ENCODE results near the gene IGFBP6. TPM values are rescaled to one million over a fixed set of nuclear protein-coding genes. Genes with fewer than 3 reads are reported as not detected.
A peak's percentile ranks its signal among the peaks of the same experiment; 100 is the strongest.

The IGFBP6 gene
- polyA plus RNA-seq, 3 donors from 2014 or later = 0.69 to 2.1 TPM; not detected in 1

DNA sequence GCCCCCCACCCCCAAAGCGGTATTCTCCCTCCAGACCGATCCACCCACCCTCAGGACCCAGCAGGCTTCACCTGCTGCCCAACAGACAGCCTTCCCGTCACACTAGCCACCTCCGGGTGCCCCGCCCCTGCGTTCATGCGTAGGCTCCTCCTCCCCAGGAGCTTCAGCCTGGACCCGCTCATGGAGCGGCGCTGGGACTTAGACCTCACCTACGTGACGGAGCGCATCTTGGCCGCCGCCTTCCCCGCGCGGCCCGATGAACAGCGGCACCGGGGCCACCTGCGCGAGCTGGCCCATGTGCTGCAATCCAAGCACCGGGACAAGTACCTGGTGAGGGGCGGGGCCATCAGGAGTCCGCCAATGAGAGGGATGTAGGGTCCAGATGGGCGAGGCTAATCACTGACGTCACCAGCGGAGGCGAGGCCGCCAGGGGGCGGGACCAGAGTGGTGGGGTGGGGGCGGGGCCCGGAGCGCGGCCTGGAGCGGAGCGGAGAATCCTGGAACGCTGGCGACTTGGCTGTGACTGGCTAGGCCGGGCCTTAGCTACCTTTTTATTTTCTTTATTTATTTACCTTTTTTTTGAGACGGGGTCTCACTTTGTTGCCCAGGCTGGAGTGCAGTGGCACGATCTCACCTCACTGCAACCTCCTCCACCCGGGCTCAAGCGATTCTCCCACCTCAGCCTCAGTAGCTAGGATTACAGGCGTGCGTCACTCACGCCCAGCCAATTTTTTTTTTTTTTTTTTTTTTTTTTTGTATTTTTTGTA, 43.2 kb upstream of the IGFBP6 start:
- Mint-ChIP-seq H3K27ac (peak overlapping the region; percentile 69 to 89 (median 86)), H3K4me1 (peaks cover 27 to 28% of the 10 kb centered on the region in 2 donors), H3K36me3 (no peaks in the 10 kb centered on the region), H3K27me3 (ENCODE audit: low read depth in 3 of 3) (peaks cover 0 to 4% (median 0%) of the 10 kb centered on the region in 3 donors), H3K4me3 (peak overlapping the region; percentile 91 to 97 (median 94)), H3K9me3 (no peaks in the 10 kb centered on the region)
- peak; percentile 87 to 91 (median 90) for DNase-seq

DNA sequence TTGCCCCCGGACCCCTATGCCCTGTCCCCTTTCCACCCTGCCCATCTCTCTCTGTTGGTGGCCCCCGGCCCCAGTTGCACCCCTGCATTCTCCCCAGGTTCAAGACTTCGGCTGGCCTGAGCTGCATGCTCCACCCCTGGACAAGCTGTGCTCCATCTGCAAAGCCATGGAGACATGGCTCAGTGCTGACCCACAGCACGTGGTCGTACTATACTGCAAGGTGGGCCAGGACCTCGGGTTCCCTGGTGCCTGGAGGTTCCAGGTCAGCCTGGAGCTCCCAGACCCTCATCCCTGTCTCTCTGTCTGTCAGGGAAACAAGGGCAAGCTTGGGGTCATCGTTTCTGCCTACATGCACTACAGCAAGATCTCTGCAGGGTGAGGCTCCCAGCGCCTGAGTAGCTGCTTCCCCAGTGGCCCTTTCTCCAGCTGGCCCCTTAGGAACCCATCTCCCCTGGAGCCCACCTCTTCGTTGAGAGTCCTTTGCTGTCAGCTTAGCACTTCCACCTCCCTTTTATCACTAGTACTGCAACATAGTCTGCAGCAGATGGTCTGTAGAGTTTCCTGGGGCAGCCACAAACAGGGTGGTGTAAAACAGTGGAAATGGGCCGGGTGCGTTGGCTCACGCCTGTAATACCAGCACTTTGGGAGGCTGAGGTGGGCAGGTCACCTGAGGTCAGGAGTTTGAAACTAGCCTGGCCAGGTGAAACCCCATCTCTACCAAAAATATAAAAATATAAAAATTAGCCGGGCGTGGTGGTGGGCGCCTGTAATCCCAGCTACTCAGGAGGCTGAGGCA, 41.8 kb upstream of the IGFBP6 start:
- no peaks in the 10 kb centered on the region for H3K9me3 Mint-ChIP-seq
- H3K27me3 Mint-ChIP-seq (ENCODE audit: low read depth in 3 of 3) = peaks cover 0 to 4% (median 0%) of the 10 kb centered on the region in 3 donors
- peak overlapping the region; percentile 48 to 80 (median 70) for H3K27ac Mint-ChIP-seq
- peaks cover 27 to 28% of the 10 kb centered on the region in 2 donors for H3K4me1 Mint-ChIP-seq
- no peaks in the 10 kb centered on the region for H3K36me3 Mint-ChIP-seq
- H3K4me3 Mint-ChIP-seq = peak overlapping the region; percentile 63 to 77 (median 72)
- no peak for DNase-seq

DNA sequence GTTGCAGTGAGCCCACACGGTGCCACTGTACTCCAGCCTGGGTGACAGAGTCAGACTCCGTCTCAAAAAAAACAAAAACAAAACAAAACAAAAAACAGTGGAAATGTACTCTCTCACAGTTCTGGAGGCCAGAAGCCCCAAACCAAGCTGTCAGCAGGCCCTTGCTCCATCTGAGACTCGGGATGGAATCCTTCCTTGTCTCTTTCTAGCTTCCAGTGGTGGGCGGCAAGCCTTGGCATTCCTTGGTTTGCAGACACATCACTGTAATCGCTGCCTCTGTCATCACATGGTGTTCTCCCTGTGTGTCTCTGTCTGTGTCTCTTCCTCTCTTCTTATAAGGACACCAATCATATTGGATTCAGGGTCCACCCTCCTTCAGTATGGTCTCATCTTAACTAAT, 41.2 kb upstream of the IGFBP6 start:
- H3K4me3 Mint-ChIP-seq = peak overlapping the region in 4 of 5 donors; percentile 2 to 49 (median 28)
- H3K4me1 Mint-ChIP-seq = peaks cover 27 to 28% of the 10 kb centered on the region in 2 donors
- H3K27ac Mint-ChIP-seq = peak overlapping the region in 2 of 6 donors; percentile 62 to 72
- no peaks in the 10 kb centered on the region for H3K9me3 Mint-ChIP-seq
- no peaks in the 10 kb centered on the region for H3K36me3 Mint-ChIP-seq
- peaks cover 0 to 4% (median 0%) of the 10 kb centered on the region in 3 donors for H3K27me3 Mint-ChIP-seq (ENCODE audit: low read depth in 3 of 3)
- no peak for DNase-seq

DNA sequence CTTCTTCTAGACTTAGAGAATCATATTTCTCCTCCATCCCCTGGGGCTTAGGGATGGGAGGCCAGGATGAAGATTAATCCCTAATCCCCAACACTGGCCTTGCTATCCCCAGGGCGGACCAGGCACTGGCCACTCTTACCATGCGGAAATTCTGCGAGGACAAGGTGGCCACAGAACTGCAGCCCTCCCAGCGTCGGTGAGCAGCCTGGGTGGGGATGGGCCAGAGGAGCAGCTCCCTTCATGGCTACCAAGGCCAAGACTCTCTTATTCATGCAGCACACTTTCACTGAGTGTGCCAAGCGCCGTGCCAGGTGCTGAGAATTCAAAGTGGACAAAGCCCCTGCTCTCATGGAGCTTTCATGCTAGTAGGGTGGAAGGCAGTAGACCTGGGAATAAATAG, 40.6 kb upstream of the IGFBP6 start:
- no peaks in the 10 kb centered on the region for H3K9me3 Mint-ChIP-seq
- no peak overlapping the region for H3K4me3 Mint-ChIP-seq
- H3K27me3 Mint-ChIP-seq (ENCODE audit: low read depth in 3 of 3) = peaks cover 0 to 4% (median 0%) of the 10 kb centered on the region in 3 donors
- peaks cover 27 to 28% of the 10 kb centered on the region in 2 donors for H3K4me1 Mint-ChIP-seq
- H3K36me3 Mint-ChIP-seq = no peaks in the 10 kb centered on the region
- DNase-seq = no peak
- H3K27ac Mint-ChIP-seq = peak overlapping the region in 2 of 6 donors; percentile 25 to 36

DNA sequence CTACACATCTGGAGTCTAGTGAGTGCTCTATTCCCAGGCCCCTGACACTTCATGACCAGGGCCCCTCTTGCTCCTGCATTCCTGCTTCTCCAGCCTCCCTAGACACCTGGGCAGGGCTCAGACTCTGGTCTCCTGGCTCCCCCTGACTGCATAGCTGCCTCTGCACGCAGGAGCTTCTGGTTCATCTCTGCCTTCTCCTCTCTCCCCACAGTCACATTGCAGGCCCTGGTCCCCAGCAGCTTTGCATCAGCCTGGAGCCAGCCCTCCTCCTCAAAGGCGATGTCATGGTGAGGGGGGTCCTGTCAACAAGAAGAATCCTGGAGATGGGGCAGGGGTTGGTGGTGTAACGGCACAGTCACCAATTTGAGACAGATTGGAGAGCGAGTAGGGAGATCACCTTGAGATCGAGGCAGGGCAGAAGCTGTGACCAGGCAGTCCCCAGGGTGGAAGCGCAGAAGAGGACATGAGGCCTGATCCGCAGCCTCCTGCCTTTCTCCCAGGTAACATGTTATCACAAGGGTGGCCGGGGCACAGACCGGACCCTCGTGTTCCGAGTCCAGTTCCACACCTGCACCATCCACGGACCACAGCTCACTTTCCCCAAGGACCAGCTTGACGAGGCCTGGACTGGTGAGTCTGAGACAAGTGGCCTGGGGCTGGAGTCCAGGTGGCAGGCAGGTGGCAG, 39.5 kb upstream of the IGFBP6 start:
- H3K27ac Mint-ChIP-seq = peak overlapping the region in 2 of 6 donors; percentile 9 to 19
- H3K9me3 Mint-ChIP-seq = no peaks in the 10 kb centered on the region
- H3K36me3 Mint-ChIP-seq = no peaks in the 10 kb centered on the region
- no peak for DNase-seq
- H3K4me3 Mint-ChIP-seq = peak overlapping the region in 1 of 5 donors; percentile 35
- peaks cover 0 to 4% (median 2%) of the 10 kb centered on the region in 3 donors for H3K27me3 Mint-ChIP-seq (ENCODE audit: low read depth in 3 of 3)
- H3K4me1 Mint-ChIP-seq = peaks cover 27 to 28% of the 10 kb centered on the region in 2 donors

DNA sequence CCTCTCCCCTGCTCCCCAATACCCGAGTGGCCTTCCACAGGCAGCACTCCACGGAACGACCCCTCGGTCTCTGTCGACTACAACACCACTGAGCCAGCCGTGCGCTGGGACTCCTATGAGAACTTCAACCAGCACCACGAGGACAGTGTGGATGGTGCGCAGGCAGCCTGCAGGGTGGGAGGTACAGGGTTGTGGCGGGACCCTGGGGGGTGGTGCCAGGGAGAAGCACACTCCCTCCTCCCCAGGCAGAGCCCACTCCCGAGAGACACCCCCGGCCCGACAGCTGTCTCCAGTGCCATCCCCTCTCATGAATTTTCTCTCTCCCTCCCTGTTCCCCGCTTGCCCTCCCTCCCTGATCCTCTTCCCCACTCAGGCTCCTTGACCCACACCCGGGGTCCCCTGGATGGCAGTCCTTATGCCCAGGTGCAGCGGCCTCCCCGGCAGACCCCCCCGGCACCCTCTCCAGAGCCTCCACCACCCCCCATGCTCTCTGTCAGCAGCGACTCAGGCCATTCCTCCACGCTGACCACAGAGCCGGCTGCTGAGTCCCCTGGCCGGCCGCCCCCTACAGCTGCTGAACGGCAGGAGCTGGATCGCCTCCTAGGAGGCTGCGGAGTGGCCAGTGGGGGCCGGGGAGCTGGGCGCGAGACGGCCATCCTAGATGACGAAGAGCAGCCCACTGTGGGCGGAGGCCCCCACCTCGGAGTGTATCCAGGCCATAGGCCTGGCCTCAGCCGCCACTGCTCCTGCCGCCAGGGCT, 38.6 kb upstream of the IGFBP6 start:
- DNase-seq = no peak
- Mint-ChIP-seq H3K4me3 (no peak overlapping the region), H3K36me3 (no peaks in the 10 kb centered on the region), H3K27me3 (ENCODE audit: low read depth in 3 of 3) (peaks cover 0 to 3% (median 2%) of the 10 kb centered on the region in 3 donors), H3K4me1 (peaks cover 22 to 25% of the 10 kb centered on the region in 2 donors), H3K9me3 (no peaks in the 10 kb centered on the region), H3K27ac (no peak overlapping the region)

DNA sequence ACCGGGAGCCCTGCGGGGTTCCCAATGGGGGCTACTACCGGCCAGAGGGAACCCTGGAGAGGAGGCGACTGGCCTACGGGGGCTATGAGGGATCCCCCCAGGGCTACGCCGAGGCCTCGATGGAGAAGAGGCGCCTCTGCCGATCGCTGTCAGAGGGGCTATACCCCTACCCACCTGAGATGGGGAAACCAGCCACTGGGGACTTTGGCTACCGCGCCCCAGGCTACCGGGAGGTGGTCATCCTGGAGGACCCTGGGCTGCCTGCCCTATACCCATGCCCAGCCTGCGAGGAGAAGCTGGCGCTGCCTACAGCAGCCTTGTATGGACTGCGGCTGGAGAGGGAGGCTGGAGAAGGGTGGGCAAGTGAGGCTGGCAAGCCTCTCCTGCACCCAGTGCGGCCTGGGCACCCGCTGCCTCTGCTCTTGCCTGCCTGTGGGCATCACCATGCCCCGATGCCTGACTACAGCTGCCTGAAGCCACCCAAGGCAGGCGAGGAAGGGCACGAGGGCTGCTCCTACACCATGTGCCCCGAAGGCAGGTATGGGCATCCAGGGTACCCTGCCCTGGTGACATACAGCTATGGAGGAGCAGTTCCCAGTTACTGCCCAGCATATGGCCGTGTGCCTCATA, 37.9 kb upstream of the IGFBP6 start:
- Mint-ChIP-seq H3K27me3 (ENCODE audit: low read depth in 3 of 3) (peaks cover 0 to 2% (median 0%) of the 10 kb centered on the region in 3 donors), H3K4me3 (no peak overlapping the region), H3K4me1 (peaks cover 17 to 19% of the 10 kb centered on the region in 2 donors), H3K36me3 (peaks cover 0 to 2% (median 0%) of the 10 kb centered on the region in 3 donors), H3K9me3 (no peaks in the 10 kb centered on the region), H3K27ac (no peak overlapping the region)
- no peak for DNase-seq

DNA sequence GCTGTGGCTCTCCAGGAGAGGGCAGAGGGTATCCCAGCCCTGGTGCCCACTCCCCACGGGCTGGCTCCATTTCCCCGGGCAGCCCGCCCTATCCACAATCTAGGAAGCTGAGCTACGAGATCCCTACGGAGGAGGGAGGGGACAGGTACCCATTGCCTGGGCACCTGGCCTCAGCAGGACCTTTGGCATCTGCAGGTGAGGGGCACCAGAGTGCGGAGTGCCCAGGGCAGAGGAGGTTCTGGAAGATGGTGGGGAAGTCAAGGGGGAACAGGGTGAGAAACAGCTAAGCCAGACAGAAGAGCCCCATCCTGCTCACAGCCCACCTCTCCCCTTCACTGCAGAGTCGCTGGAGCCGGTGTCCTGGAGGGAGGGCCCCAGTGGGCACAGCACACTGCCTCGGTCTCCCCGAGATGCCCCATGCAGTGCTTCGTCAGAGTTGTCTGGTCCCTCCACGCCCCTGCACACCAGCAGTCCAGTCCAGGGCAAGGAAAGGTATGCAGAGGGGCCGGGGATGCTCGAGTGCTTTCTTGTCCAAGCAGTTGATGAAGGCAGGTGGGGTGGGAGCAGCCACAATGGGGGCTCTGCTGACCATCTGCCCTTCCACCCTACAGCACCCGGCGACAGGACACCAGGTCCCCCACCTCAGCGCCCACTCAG, 37.3 kb upstream of the IGFBP6 start:
- Mint-ChIP-seq H3K4me3 (no peak overlapping the region), H3K27ac (no peak overlapping the region), H3K36me3 (peaks cover 0 to 9% (median 4%) of the 10 kb centered on the region in 3 donors), H3K4me1 (peaks cover 15 to 16% of the 10 kb centered on the region in 2 donors), H3K9me3 (no peaks in the 10 kb centered on the region), H3K27me3 (ENCODE audit: low read depth in 3 of 3) (peaks cover 0 to 2% (median 0%) of the 10 kb centered on the region in 3 donors)
- DNase-seq = no peak

DNA sequence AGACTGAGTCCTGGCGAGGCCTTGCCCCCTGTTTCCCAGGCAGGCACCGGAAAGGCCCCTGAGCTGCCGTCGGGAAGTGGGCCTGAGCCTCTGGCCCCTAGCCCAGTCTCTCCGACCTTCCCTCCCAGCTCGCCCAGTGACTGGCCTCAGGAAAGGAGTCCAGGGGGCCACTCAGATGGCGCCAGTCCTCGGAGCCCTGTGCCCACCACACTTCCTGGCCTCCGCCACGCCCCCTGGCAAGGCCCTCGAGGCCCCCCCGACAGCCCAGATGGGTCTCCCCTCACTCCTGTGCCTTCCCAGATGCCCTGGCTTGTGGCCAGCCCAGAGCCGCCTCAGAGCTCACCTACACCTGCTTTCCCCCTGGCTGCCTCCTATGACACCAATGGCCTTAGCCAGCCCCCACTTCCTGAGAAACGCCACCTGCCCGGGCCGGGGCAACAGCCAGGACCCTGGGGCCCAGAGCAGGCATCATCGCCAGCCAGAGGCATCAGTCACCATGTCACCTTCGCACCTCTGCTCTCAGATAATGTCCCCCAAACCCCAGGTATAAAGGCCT, 36.7 kb upstream of the IGFBP6 start:
- no peak for DNase-seq
- Mint-ChIP-seq H3K27ac (no peak overlapping the region), H3K9me3 (no peaks in the 10 kb centered on the region)

DNA sequence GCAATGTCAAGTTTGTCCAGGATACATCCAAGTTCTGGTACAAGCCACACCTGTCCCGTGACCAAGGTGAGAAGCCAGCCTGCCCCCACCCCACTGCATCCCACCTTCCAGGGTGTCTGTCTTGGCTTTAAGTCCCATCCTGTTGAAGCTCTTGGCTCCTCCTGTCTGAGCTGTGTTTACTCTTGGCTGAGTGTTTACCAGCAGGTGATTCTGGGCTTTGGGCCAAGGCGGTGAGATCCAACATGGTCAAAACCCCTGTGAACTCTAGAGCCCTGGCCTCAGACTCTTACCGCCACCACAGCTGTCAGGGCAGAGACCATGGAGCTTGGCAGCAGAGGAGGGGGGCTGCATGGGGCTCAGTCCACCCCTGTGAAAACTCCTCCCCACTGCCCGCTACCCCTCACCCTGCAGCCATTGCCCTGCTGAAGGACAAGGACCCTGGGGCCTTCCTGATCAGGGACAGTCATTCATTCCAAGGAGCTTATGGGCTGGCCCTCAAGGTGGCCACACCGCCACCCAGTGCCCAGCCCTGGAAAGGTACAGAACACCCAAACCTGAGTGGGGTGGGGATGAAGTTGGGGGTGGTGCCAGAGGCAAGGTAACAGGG, 36.0 kb upstream of the IGFBP6 start:
- Mint-ChIP-seq H3K27ac (peak overlapping the region in 1 of 6 donors; percentile 22), H3K4me1 (peaks cover 2 to 6% of the 10 kb centered on the region in 2 donors), H3K27me3 (ENCODE audit: low read depth in 3 of 3) (peaks cover 0 to 2% (median 0%) of the 10 kb centered on the region in 3 donors), H3K36me3 (peaks cover 4 to 20% (median 4%) of the 10 kb centered on the region in 3 donors), H3K4me3 (no peak overlapping the region), H3K9me3 (no peaks in the 10 kb centered on the region)
- no peak for DNase-seq

More for the DNA sequence above, 36.7 kb upstream of the IGFBP6 start:
- H3K4me1 Mint-ChIP-seq = peaks cover 9 to 10% of the 10 kb centered on the region in 2 donors
- peaks cover under 1 to 14% (median 4%) of the 10 kb centered on the region in 3 donors for H3K36me3 Mint-ChIP-seq
- peaks cover 0 to 2% (median 0%) of the 10 kb centered on the region in 3 donors for H3K27me3 Mint-ChIP-seq (ENCODE audit: low read depth in 3 of 3)
- H3K4me3 Mint-ChIP-seq = no peak overlapping the region

DNA sequence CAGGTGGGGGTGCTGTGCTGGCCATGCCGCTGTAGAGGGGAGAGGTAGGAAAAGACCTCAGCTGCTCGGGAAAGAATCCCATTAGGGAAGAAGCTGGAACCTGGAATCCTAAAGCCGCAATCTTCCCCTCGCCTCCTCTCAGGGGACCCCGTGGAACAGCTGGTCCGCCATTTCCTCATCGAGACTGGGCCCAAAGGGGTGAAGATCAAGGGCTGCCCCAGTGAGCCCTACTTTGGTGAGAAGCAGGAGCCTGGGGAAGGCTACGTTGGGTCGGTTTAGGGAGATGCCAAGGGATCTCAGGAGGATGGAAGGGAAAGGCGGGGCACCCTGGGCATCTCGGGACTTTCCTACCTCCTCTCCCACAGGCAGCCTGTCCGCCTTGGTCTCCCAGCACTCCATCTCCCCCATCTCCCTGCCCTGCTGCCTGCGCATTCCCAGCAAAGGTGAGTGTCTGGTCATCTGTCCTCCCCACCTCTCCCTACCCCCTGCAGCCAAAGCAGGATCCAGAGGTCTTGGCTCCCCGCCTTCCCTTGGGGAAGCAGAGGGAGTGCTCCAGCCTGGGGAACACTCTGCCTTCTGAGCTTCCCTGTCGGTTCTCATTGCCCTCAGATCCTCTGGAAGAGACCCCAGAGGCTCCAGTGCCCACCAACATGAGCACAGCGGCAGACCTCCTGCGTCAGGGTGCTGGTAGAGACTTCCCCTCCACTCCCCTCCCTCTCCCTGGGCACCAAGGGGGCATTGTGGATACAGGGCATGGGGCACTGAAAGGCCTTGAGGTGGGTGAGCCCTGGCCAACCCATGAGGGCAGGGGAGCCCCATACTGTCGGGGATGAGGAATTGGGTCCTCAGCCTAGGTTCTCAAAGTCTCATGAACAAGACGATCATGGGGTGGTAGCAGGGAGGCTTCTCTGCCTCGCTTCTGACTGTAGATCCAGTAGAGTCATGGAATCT, 35.2 kb upstream of the IGFBP6 start:
- H3K27me3 Mint-ChIP-seq (ENCODE audit: low read depth in 3 of 3) = peaks cover 0 to 2% (median 0%) of the 10 kb centered on the region in 3 donors
- DNase-seq = no peak
- H3K9me3 Mint-ChIP-seq = no peaks in the 10 kb centered on the region
- peak overlapping the region in 1 of 6 donors; percentile 22 for H3K27ac Mint-ChIP-seq
- H3K36me3 Mint-ChIP-seq = peaks cover 4 to 25% (median 4%) of the 10 kb centered on the region in 3 donors
- H3K4me3 Mint-ChIP-seq = no peak overlapping the region
- H3K4me1 Mint-ChIP-seq = peaks cover 0 to 6% of the 10 kb centered on the region in 2 donors

All from immature natural killer cell (primary cell).